Putamen (tissue), 1 donor: Measurements from ENCODE around the gene SLC17A1.

Experiments
- DNase-seq: peaks from one replicate; pipeline ENCODE4 v3.0.0-alpha.2; 2016; ENCODE audit warnings: low spot score

SLC17A1 gene

DNA sequence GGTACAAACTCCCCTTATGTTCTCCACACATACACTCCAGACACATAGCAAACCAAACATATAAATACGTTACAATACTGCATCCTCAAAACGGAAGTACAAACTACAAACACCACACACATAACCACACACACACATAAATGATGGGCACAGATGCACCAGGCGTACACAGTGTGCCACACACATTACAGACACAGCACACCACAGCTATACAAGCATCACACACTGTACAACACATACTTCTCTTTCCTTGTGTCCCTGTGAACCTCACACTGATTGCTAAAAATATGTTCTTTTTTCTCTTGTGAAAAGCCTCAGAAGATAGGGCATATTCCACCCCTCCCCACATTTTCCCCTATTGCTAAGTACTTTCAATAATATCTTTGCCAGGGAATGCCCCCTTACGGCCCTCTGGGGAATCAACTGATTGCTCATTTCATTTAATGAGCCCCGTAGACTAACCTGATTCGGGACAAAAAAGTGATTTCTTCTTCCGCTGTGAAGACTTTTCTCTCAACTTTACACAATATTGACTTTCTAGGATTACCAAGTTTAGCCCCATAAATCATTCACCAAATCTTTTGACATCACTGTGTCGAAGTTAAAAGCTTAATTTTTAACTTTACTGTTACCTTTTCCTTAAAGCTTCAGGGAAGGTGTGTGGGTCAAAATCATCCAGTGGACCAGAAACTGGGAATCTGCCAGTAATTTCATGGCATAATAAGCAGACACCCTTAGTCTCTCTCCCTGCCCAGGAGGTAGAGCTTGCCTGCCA, at the start of gene SLC17A1:
TSS of gene SLC17A1 (minus strand) at position 521 of the 775 bp plus-strand sequence. CDS start 1,495 bp downstream, outside the sequence.
- no peak for DNase-seq

DNA sequence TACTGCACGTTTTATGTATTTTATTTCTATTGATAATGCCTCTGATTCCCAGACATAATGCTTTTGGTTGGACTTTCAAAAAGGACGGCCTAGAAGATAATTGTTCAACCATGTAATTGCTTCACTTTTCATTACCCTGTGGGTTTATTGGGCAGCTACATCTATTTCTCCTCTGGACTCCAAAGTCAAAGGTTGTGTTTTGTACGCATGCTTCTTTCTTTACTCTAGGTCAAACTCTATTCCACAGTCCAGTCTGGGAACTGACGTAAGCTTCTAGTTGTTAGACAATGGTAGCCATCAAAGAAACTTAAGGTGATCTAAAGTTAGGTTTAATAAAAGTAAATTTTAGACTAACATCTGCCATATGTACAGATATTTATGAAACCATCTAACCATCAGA, 48.7 kb upstream of the SLC17A1 start:
- DNase-seq, result no peak

DNA sequence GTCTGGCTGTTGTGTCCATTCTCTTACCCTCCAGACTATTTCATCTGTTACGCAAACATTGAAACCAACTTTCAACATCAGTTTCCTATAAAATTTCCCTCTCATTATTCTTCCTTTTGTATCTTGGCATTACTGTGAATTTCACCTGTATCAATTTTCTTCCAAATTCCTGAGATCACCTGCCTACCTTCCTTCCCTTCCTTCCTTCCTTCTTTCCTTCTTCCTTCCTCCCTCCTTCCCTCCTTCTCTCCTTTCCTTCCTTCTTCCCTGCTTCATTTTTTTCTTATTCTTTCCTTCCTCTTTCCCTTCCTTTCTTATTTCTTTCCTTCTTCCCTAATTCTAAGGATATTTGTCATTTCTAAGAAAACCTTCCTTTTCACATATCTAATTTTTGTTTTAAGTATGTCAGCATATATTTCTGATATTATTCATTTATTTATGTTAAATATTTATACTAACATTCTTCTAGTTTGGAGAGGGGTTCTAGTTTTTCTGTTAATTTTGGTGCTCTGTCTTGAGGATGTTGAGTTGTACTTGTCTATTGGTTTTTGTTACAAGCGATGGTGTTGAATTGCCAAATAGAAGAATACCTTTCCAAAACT, 47.0 kb upstream of the SLC17A1 start:
- DNase-seq, result no peak

GRCh38 chr6:25875926-25876602, 44.2 kb upstream of the SLC17A1 start:
- no peak for DNase-seq

- no peak for DNase-seq
Measured at GRCh38 chr6:25875563-25875905, 43.7 kb upstream of the SLC17A1 start.

GRCh38 chr6:25874822-25875562, 43.1 kb upstream of the SLC17A1 start:
- DNase-seq, result no peak

GRCh38 chr6:25874118-25874517, 42.3 kb upstream of the SLC17A1 start, which contains the start of gene SLC17A3:
Gene SLC17A3 (minus strand): TSS chr6:25874243. CDS start chr6:25868387, 5,856 bp downstream.
- no peak for DNase-seq

DNA sequence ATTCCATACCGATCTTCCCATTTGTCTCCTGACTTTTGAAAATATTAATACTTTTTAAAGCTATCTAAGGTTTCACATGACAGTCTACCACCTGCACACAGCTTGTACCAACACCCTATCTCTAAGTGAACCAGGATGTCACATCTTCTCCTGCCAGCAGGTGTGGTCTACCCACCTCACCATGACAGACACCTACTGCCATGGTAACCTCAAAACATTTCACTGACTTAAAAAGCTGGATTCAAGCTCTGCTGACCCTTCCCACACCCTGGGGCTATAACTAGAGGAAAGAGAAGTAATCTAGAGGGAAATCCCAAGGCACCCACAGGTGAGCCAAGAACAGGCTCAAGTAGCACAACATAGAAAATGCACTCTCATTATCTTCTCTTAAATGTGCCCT, 41.0 kb upstream of the SLC17A1 start:
- no peak for DNase-seq

DNA sequence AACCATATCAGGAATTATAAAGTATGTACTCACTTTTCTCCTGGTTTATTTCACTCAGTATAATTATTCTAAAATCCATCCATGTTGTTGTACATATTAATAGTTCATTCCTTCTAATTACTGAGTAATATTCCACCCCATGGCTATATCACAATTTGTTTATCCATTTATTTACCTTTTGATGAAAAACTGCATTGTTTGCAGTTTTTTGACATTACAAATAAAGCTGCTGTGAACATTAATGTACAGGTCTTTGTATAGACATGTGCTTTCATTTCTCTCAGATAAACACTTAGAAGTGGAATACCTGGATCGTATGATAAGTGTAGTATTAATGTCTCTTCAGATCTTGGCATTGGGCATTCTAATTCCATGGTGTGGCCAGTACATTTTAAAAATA, 38.0 kb upstream of the SLC17A1 start:
- no peak for DNase-seq

GRCh38 chr6:25868436-25869183, 36.8 kb upstream of the SLC17A1 start:
- DNase-seq, result no peak

- DNase-seq, result no peak
Measured at GRCh38 chr6:25866011-25866410, 34.2 kb upstream of the SLC17A1 start.

GRCh38 chr6:25863360-25863759, 31.5 kb upstream of the SLC17A1 start:
- DNase-seq, result no peak

DNA sequence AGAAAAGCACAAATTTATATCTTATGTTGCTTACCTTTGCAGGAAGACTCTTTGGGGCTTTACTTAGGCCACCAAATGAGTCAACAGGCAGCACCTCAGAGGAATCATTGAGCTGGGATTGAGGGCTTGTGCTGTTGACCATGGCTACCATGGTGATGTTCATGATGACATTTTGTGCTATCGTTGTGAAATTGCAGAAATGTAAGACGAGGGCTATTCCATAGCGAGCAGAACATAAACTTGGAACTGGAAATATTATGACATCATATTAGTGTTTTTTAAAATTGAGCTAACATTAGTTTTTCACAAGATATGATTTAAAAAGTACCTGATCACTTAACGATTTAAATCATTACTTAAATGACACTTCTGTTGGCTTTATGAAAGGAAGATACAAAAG, 30.3 kb upstream of the SLC17A1 start:
- no peak for DNase-seq

GRCh38 chr6:25852756-25853155, 20.9 kb upstream of the SLC17A1 start:
- no peak for DNase-seq

DNA sequence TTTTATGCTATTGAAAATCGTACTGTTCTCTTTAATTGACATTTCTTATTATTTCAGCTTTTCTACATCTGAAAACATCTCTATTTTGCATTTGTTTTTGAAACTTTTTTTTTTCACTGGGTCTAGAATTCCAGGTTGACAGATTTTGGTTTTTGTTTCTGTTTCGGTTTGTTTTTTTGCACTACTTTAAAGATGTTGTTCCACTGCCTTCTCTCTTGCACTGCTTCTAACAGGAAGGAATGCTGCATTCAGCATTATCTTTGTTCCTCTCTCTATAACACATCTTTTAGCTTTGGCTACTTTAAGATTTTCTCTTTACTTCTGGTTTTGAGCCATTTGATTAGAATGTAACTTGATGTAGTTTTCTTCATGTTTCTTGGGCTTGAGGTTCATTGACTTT, 20.1 kb upstream of the SLC17A1 start:
- no peak for DNase-seq

- DNase-seq, result no peak
Measured at GRCh38 chr6:25844518-25844917, 12.7 kb upstream of the SLC17A1 start.

DNA sequence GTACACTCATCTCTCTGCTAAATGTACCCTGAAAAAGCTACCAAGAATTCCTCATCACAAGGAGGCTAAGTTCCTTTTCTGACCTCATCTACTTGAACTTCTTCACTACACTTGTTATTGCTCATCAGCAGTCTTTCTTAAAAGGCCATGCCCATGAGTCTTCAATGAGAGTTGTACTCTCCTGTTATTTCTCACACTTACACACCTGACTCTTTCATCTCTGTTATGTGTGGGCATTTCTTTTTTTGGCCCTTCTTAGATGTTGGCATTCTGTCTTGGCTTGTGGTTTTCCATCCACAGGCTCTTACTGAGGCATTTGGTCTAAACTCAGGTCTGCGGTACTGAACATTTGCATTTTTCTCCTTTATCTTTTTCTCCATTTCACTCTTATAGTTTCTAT, 10.7 kb upstream of the SLC17A1 start:
- DNase-seq, result no peak

- no peak for DNase-seq
Measured at GRCh38 chr6:25835442-25836283, 3.8 kb upstream of the SLC17A1 start.

DNA sequence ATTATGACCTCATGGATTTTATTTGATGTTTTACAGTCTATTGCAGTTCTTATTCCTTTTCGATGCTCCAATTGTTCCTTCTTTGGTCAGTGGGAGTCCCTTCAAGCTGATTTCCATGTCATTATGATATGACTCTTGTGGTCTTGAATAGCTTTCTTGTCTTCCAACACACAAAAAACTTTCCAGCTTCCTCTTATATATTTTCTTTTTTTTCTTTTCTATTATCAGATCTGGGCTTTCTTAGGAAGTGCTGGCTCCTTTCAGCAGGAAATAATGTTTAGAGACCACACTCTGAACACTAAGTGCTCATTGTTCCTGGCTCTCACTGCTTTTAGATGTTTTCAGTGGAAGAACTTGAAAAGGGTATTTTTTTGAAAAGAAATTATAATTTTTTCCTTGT, 3.1 kb upstream of the SLC17A1 start:
- DNase-seq, result no peak

- no peak for DNase-seq
Measured at GRCh38 chr6:25833136-25833535, 1.3 kb upstream of the SLC17A1 start.

DNA sequence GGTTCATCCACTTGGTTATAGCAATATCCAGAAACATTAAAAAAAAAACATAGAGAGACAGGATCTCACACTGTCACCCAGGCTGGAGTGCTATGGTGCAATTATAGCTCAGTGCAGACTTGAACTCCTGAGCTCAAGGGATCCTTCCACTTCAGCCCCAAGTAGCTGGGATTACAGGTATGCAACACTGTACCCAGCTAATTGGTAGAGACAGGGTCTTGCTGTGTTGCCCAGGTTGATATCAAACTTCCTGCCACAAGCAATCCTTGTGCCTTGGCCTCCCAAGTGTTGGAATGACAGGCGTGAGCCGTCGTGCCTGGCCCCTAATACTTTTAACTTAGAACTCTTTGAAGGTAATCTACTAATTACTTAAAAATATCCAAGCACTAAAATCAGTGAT, 818 bp upstream of the SLC17A1 start:
- DNase-seq, result no peak
